Lower leg skin (tissue), 4 donors: Measurements from ENCODE around the gene EOGT. TPM values are rescaled to one million over a fixed set of nuclear protein-coding genes. Genes with fewer than 3 reads are reported as not detected.

Experiments used
- DNase-seq, 2 donors: peaks; one replicate each; pipeline ENCODE4 v3.0.0-alpha.2; 2019; ENCODE audit warnings: low spot score in 2 of 2
- H3K4me3 ChIP-seq: fragments of 200-600 bp; sonication (generic); 2 replicates; pipeline ENCODE4 v1.5.1; 2017; ENCODE audit warnings: mild to moderate bottlenecking, low read depth; ENCODE audit not compliant: poor library complexity, severe bottlenecking
- POLR2A ChIP-seq, 2 donors: fragments of 450-650 bp; IDR thresholded peaks; one replicate each; pipeline ENCODE4 v1.6.1; 2016 to 2017; ENCODE audit warnings: antibody characterized with exemption in 2 of 2, mild to moderate bottlenecking in 1 of 2, moderate library complexity in 1 of 2
- WGBS, 2 donors: methylation state at CpG; one replicate each; pipeline ENCODE4 v1.1.5; 2018; 5-methylcytosine and 5-hydroxymethylcytosine counted together
- intact Hi-C: fragments of 100-400 bp; cut with DNase I; formaldehyde crosslinking; loops from one replicate; pipeline ENCODE4 v1.15.0; 2023; ENCODE audit warnings: low total_unique reads
- total RNA-seq, 4 donors: library from RNA; depleted of rRNA; stranded (reverse); fragments of >200 nt; gene quantifications; one replicate each; pipeline ENCODE4 v1.1.0, GENCODE V29; 2016
- TF ChIP-seq, protein P1 (sequence below), 3 donors: fragments of 450-650 bp; IDR thresholded peaks; one replicate each; pipeline ENCODE4 v1.5.1; 2016; ENCODE audit warnings: antibody characterized with exemption in 3 of 3, mild to moderate bottlenecking in 3 of 3, moderate library complexity in 2 of 3

The EOGT gene
- total RNA-seq, 4 donors from 2014 or later, result 11.3 to 22.8 (median 16.0) TPM

- 77 to 96% methylated on average over 5 of the region's 5 CpGs for WGBS, 2 donors
- TF ChIP-seq POLR2A (IDR thresholded peaks at IDR 0.05), result no peak
- TF ChIP-seq, protein P1, sequence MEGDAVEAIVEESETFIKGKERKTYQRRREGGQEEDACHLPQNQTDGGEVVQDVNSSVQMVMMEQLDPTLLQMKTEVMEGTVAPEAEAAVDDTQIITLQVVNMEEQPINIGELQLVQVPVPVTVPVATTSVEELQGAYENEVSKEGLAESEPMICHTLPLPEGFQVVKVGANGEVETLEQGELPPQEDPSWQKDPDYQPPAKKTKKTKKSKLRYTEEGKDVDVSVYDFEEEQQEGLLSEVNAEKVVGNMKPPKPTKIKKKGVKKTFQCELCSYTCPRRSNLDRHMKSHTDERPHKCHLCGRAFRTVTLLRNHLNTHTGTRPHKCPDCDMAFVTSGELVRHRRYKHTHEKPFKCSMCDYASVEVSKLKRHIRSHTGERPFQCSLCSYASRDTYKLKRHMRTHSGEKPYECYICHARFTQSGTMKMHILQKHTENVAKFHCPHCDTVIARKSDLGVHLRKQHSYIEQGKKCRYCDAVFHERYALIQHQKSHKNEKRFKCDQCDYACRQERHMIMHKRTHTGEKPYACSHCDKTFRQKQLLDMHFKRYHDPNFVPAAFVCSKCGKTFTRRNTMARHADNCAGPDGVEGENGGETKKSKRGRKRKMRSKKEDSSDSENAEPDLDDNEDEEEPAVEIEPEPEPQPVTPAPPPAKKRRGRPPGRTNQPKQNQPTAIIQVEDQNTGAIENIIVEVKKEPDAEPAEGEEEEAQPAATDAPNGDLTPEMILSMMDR (IDR thresholded peaks at IDR 0.05), result no peak
- intact Hi-C loops, result no loop called here
- no peak for DNase-seq
- H3K4me3 ChIP-seq, result no peak overlapping the region
These were observed 29.4 kb downstream of the EOGT start for GRCh38 chr3:68984011-68984530.

GRCh38 chr3:68977486-68978167, 35.9 kb downstream of the EOGT start:
- 82 to 84% methylated on average over 8 of the region's 8 CpGs for WGBS, 2 donors
- no peak for DNase-seq
- intact Hi-C loops, result no loop called here
- H3K4me3 ChIP-seq, result no peak overlapping the region
- no peak for TF ChIP-seq POLR2A (IDR thresholded peaks at IDR 0.05)
- TF ChIP-seq, protein P1 (IDR thresholded peaks at IDR 0.05), result no peak

- intact Hi-C loops, result no loop called here
- WGBS, 2 donors, result 85 to 93% methylated on average over 5 of the region's 5 CpGs
- H3K4me3 ChIP-seq, result no peak overlapping the region
- no peak for DNase-seq
- TF ChIP-seq POLR2A (IDR thresholded peaks at IDR 0.05), result no peak
These were observed 38.8 kb downstream of the EOGT start for GRCh38 chr3:68974711-68975110.

DNA sequence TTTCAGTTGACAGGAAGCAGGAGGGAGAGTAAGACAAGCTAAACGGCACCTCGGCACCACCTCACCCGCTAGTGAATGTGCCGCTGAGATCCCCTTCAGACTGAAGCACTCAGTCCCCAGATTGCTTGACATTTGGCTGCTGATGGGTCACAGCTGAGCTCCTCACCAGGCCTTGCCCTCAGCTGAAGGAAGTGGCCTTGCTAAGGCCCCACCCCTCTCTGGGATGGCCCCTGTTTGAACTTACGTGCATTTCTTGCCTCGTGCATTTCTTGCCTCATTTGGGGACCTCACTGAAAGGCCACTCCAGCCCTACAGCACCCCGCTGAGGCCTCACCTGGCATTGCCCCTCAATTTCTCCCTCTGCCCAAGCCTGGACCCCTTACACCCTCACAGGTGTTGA, 39.8 kb downstream of the EOGT start:
- 70 to 72% methylated on average over 7 of the region's 7 CpGs for WGBS, 2 donors
- no peak for DNase-seq
- intact Hi-C loops, result no loop called here
- TF ChIP-seq, protein P1 (IDR thresholded peaks at IDR 0.05), result no peak
- no peak for TF ChIP-seq POLR2A (IDR thresholded peaks at IDR 0.05)
- no peak overlapping the region for H3K4me3 ChIP-seq

DNA sequence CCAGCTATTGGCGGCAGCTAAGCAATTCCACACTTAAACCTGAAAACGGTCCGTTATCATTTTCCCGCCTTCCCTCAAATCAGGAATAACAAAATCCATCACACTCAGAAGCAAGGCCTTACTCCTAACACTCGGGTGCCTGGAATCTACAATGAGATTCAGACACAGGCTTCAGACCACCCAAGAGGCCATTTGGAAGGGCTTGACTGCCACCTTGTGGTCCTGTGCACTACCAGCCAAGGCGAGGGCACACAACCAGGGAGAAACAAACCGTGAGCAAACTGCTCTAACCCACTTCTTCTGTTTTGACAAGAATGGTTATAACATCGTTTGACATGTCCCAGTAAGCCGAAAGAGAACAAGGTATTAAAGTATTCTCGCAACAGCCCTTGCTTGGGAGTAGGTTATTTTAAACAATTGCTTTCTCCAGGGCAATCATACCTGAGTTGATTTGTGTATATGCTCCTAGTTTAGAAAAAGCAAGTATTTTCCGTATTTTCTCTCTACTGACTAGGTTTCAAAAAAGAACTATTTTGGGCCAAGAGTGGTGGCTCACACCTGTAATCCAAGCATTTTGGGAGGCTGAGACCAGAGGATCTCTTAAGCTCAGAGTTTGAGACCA, 41.0 kb downstream of the EOGT start:
- TF ChIP-seq, protein P1 (IDR thresholded peaks at IDR 0.05), result no peak
- TF ChIP-seq POLR2A (IDR thresholded peaks at IDR 0.05), result no peak
- intact Hi-C loops, result no loop called here
- no peak overlapping the region for H3K4me3 ChIP-seq
- DNase-seq, result no peak
- 42 to 46% methylated on average over 11 of the region's 11 CpGs for WGBS, 2 donors

- H3K4me3 ChIP-seq, result no peak overlapping the region
- no peak for DNase-seq
- intact Hi-C loops, result no loop called here
- 61 to 80% methylated on average over 2 of the region's 2 CpGs for WGBS, 2 donors
- TF ChIP-seq, protein P1 (IDR thresholded peaks at IDR 0.05), result no peak
- no peak for TF ChIP-seq POLR2A (IDR thresholded peaks at IDR 0.05)
These were observed 48.8 kb downstream of the EOGT start for GRCh38 chr3:68964694-68965093.
